AG04450 (cell line): Measurements from ENCODE around the gene CDK14. TPM values are rescaled to one million over a fixed set of nuclear protein-coding genes. Genes with fewer than 3 reads are reported as not detected.
"Not testable (repeated sequence)": the region's sequence is repeated elsewhere in the genome, so short reads cannot be mapped to it uniquely, and the experiment has no call there.

Source experiments
- CTCF ChIA-PET: fragments of 300-600, 350-600 bp; formaldehyde crosslinking; extraction: SDS; loops from one replicate; lab custom pipeline; 2022; ENCODE audit warnings: antibody characterized with exemption, inconsistent platforms; lab: Charles Lee
- POLR2A ChIA-PET: fragments of 350-600 bp; formaldehyde crosslinking; extraction: SDS; loops from one replicate; lab custom pipeline; 2021; ENCODE audit warnings: antibody characterized with exemption, inconsistent platforms; lab: Yijun Ruan, JAX
- DNase-seq: peaks from one replicate; pipeline ENCODE4 v3.0.0-alpha.2; 2011; ENCODE audit warnings: low read depth, low spot score
- H3K27ac ChIP-seq: one replicate; pipeline ENCODE4 v1.5.1; 2012; ENCODE audit warnings: low read depth, low read length, control low read depth
- H3K27me3 ChIP-seq: one replicate; pipeline ENCODE4 v1.6.0; 2012; ENCODE audit warnings: low read length; ENCODE audit not compliant: control insufficient read depth, insufficient read depth
- H3K4me3 ChIP-seq: 2 replicates; pipeline ENCODE4 v1.5.1; 2011; ENCODE audit warnings: mild to moderate bottlenecking, low read depth, low read length, control low read depth
- H3K9me3 ChIP-seq: 2 replicates; pipeline ENCODE4 v1.5.1; 2012; ENCODE audit warnings: low read length; ENCODE audit not compliant: control insufficient read depth, insufficient read depth
- polyA plus RNA-seq: library from polyadenylated mRNA; depleted of rRNA; stranded (reverse); fragments of >200 nt; gene quantifications from 2 replicates; pipeline ENCODE4 v1.2.3, GENCODE V29; 2011
- TF ChIP-seq, protein P1 (sequence below): IDR thresholded peaks from 2 replicates; pipeline ENCODE4 v1.5.1; 2011; ENCODE audit warnings: low read depth, low read length, control low read depth, inconsistent platforms

Gene CDK14
- polyA plus RNA-seq, 1 experiment, result 28.4 TPM

DNA sequence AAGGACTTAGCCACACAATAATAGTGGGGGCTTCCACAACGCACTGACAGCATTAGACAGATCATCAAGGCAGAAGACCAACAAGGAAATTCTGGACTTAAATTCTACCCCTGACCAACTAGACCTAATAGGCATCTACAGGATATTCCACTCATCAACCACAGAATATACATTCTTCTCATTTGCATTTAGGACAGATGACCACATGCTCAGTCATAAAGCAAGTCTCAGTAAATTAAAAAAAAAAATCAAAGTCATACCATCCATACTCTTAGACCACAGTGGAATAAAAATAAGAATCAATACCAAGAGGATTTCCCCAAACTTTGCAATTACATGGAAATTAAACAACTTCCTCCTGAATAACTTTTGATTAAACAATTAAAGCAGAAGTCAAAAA is 155.9 kb downstream of the CDK14 start:
- no peak overlapping the region for H3K27ac ChIP-seq
- H3K4me3 ChIP-seq, result no peak overlapping the region
- ChIA-PET CTCF (no interaction called here), POLR2A (no interaction called here)
- no peak for DNase-seq
- H3K27me3 ChIP-seq, result no peaks in the 10 kb centered on the region
- no peaks in the 10 kb centered on the region for H3K9me3 ChIP-seq
- TF ChIP-seq, protein P1, sequence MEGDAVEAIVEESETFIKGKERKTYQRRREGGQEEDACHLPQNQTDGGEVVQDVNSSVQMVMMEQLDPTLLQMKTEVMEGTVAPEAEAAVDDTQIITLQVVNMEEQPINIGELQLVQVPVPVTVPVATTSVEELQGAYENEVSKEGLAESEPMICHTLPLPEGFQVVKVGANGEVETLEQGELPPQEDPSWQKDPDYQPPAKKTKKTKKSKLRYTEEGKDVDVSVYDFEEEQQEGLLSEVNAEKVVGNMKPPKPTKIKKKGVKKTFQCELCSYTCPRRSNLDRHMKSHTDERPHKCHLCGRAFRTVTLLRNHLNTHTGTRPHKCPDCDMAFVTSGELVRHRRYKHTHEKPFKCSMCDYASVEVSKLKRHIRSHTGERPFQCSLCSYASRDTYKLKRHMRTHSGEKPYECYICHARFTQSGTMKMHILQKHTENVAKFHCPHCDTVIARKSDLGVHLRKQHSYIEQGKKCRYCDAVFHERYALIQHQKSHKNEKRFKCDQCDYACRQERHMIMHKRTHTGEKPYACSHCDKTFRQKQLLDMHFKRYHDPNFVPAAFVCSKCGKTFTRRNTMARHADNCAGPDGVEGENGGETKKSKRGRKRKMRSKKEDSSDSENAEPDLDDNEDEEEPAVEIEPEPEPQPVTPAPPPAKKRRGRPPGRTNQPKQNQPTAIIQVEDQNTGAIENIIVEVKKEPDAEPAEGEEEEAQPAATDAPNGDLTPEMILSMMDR, result no peak

DNA sequence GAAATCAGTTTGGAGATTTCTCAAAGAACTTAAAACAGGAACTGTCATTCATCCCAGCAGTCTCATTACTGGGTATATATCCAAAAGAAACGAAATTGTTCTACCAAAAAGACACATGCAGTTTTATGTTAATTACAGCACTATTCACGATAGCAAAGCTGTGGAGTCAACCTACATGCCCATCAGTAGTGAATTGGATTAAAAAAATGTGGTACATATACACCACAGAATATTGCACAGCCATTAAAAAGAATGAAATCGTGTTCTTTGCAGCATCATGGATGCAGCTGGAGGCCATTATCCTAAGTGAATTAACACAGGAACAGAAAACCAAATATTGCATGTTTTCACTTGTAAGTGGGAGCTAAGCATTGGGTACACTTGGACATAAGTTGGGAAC is 158.9 kb downstream of the CDK14 start:
- Histone ChIP-seq H3K27me3 (no peaks in the 10 kb centered on the region), H3K27ac (no peak overlapping the region), H3K4me3 (no peak overlapping the region), H3K9me3 (no peaks in the 10 kb centered on the region)
- DNase-seq, result no peak
- TF ChIP-seq, protein P1, result no peak
- POLR2A ChIA-PET, result no interaction called here
- CTCF ChIA-PET, result no interaction called here

DNA sequence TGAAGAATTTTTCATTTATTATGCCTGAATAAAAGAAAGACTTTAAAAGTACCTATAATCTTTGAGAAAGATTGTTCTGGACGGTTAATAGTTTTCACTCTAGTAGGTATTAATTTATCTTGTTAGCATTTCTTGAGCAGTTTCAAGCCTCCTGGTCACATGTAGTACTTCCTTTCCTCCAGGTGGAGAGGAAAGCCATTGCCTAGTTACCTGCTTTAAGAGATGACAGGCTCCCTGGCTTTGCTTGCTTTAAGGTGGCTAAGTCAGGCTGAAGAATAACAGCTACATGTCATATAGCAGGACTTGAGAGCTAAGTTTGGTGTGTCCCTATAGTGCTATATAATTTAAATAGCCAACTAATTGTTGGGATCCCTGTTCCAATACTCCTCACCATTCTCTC is 160.2 kb downstream of the CDK14 start:
- Histone ChIP-seq H3K4me3 (no peak overlapping the region), H3K27ac (no peak overlapping the region), H3K9me3 (no peaks in the 10 kb centered on the region), H3K27me3 (no peaks in the 10 kb centered on the region)
- TF ChIP-seq, protein P1, result no peak
- CTCF ChIA-PET, result interaction anchor here (0.6 to 0.7 kb wide), 2 partner anchors 10 to 161 kb away, joined by 3 to 4 read pairs; no protein-coding TSS in a partner anchor
- DNase-seq, result no peak
- POLR2A ChIA-PET, result no interaction called here

DNA sequence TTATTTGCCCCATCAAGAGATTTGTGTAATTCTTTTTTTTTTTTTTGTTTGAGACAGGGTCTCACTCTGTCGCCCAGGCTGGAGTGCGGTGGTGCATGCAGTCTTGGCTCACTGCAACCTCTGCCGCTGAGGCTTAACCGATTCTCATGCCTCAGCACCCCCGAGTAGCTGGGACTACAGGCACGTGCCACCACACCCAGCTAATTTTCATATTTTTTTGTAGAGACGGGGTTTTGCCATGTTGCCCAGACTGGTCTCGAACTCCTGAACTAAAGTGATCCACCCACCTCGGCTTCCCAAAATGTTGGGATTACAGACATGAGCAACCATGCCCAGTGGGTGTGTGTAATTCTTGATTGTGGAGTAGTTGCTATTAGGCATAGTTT is 161.4 kb downstream of the CDK14 start:
- H3K27ac ChIP-seq, H3K27me3 ChIP-seq, CTCF ChIA-PET, H3K9me3 ChIP-seq, POLR2A ChIA-PET, H3K4me3 ChIP-seq, DNase-seq: not testable (repeated sequence)

DNA sequence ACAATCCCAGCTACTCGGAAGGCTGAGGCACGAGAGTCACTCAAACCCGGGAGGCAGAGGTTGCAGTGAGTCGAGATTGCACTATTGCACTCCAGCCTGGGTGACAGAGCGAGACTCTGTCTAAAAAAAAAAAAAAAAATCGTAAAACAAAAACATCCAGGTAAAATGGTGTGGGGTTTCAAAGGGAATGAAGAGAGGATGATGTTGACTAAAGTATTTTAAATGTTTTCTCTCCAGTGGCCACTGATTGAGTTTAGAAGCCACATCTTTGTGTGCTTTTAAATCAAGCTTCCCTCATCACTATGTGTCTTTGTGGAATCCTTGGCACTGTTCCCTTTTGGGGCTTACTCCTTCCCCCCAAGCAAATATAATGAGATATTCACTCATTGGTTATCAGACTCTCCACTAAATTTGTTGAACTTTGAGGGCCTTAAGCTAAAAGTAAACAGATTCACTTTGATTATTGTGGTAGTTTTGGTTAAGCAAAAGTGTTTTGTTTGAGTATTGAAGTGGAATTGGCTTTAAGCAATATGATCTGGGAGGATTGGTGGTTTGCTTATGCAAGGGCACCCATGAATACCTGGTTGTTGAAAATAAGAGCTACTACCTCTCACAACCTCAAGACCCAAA is 162.9 kb downstream of the CDK14 start:
- no peak overlapping the region for H3K4me3 ChIP-seq
- no peak for DNase-seq
- TF ChIP-seq, protein P1, result no peak
- no peak overlapping the region for H3K27ac ChIP-seq
- H3K9me3 ChIP-seq, result no peaks in the 10 kb centered on the region
- H3K27me3 ChIP-seq, result no peaks in the 10 kb centered on the region
- CTCF ChIA-PET, result interaction anchor here (0.8 to 1.7 kb wide), 2 partner anchors 9 to 282 kb away, joined by 4 to 8 read pairs; no protein-coding TSS in a partner anchor
- POLR2A ChIA-PET, result no interaction called here
